NCI-H446 (cell line): ENCODE data around the gene RAB31.
A peak's percentile ranks its signal among the peaks of the same experiment; 100 is the strongest.
"Not testable (repeated sequence)": the region's sequence is repeated elsewhere in the genome, so short reads cannot be mapped to it uniquely, and the experiment has no call there.

Experiments
- DNase-seq, 2 experiments: peaks; one replicate each; lab custom pipeline; 2025; lab: John Stamatoyannopoulos, UW

The RAB31 gene

DNA sequence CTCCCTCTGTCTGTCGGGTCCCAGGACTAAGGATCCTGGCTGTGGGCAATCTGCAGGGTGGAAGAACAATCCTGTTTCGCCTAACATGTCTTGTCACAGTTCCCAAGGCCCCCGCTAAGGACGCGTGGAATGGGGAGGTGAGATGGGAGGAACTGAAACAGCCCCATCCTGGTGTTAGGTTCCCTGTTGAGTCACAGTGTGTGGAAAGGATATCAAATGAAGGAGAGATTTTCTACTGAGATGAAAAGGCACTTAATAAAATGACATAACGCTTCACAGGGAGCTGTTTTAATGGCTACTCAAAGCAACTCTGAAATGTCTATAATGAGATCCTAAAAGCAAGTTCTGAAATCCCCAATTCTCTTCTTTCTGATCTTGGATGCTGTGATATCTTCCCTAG lies 52.5 kb downstream of the RAB31 start:
- DNase-seq, result no peak

DNA sequence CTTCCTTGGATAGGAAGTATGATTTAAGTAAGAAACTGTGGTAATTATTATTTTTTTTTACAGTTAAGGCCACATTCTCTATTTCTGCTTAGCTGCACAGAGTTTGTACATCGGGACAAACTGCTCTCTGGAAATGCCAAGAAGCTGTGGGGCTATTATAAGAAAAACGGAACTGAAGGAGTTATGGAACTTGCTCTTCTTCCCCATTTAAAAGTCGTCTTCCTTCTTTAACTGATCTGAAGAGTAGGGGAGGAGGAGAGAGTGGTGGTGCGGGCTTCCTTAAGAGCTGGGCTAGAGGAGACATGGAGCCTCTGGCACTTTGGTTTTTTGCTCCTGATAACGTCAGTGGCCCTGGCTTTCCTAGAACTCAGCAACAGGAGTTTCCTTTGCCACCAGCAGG lies 54.4 kb downstream of the RAB31 start:
- no peak for DNase-seq

DNA sequence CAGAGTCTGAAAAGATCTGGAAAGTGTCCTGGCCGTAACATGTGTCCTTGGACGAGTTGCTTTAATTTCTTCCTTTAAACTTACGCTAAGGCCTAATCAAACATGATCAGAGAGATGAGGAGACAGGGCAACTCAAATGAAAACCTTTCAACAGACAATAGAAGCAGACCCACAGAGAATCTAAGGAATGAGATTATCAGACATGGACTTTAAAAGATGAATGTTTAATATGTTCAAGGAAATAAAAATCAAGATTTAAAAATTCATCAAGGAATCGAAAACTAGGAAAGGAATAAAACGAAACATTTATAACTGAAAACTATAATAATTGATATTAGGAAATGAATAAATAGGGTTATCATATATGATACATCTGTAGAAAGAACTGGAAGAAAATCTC lies 55.1 kb downstream of the RAB31 start:
- no peak for DNase-seq

DNA sequence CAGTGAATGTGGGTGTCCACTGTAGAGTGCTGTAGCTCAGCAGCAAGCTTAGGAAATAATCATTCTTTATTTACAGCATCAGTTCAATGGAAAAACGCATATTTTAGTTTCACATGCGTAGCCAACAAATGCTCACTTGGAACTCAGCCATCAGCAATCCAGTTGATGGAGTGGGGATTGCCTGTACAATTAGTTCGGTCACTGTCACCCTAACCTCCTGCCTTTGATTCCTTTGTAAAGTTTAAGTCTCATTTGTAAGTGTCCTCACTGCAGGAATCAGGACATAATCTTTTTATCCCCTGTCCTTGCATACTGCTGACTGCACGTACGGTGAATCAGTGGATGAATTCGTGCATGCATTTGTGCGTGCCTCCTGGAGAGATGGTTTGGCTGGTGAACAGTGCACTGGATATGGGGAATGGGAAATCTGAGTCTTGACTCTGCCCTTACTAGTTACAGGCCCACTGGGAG lies 55.9 kb downstream of the RAB31 start:
- DNase-seq, result peak in 1 of 2 experiments; percentile 25

DNA sequence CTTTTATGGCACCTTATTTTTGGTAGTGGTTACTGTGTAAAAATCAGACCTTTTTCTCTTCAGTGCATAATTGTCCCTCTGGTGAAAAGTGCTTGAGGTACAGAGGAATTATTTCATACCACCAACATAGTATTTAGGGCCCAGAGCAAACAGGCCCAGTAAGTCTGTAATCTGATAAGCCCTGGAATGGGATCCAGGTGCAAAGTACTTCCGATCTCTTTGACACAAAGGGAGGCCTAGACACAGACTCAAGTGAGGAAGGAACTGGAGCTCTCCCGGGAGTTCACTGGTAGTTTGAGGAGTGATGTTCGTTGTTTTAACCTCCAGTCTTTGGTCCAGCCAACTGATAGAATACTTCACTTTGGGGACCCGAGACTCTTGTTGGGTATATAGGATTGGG lies 57.4 kb downstream of the RAB31 start:
- DNase-seq, result no peak

DNA sequence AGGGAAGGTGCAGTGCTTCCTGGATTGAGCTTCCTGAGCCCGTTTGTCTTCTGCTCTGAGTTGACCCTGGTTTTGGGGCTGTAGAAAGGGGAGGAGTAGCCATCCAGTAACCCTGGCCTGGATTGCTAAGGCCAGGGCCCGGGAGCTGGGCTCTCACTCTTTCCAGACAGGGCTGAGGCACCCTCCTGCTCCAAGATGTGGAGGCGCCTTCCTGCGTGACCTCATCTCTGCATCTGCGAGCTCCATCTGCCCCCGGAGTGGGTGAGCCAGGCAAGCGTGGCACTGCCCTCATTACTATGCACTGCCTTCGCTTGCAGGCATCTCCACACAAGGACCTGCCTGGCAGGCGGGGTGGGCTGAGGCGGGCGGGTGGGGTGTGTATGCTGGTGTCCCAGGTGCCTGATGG lies 58.0 kb downstream of the RAB31 start:
- peak in 1 of 2 experiments; percentile 21 for DNase-seq

DNA sequence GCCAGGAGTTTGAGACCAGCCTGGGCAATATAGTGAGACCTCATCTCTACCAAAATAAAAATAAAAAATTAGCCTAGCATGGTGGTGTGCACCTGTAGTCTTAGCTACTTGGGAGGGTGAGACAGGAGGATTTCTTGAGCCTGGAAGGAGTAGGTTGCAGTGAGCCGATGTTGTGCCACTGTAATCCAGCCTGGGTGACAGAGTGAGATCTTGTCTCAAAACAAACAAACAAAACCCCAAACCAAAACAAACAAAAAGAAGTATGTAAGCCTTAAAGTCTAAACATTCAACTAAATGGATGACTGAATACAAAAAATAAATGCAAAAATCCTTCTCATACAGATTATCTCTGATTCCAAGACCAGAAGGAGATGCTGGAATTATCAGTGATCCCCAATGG lies 58.6 kb downstream of the RAB31 start:
- DNase-seq, result no peak

DNA sequence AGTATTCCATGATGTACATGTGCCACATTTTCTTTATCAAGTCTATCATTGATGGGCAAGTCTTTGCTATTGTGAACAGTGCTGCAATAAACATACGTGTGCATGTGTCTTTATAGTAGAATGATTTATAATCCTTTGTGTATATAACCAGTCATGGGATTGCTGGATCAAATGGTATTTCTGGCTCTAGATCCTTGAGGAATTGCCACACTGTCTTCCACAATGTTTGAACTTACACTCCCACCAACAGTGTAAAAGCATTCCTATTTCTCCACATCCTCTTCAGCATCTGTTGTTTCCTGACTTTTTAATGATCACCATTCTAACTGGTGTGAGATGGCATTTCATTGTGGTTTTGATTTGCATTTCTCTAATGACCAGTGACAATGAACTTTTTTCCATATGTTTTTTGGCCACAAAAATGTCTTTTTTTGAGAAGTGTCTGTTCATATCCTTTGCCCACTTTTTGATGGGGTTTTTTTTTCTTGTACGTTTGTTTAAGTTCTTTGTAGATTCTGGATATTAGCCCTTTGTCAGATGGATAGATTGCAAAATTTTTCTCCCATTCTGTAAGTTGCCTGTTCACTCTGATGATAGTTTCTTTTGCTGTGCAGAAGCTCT lies 60.1 kb downstream of the RAB31 start:
- DNase-seq, result not testable (repeated sequence)

DNA sequence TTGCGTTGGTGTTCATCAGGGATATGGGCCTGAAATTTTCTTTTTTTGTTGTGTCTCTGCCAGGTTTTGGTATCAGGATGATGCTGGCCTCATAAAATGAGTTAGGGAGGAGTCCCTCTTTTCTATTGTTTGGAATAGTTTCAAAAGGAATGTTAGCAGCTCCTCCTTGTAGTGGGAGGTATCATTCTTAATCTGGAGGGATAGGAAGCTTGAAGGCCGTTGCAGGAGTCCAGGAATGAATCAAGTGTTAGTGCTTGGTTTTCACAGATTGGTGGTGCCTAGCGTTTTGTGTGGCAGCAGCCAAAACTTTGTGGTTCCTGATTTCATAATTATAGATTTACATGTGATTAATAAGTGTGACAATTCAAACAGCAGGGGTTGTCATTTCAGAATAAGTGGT lies 62.0 kb downstream of the RAB31 start:
- not testable (repeated sequence) for DNase-seq

DNA sequence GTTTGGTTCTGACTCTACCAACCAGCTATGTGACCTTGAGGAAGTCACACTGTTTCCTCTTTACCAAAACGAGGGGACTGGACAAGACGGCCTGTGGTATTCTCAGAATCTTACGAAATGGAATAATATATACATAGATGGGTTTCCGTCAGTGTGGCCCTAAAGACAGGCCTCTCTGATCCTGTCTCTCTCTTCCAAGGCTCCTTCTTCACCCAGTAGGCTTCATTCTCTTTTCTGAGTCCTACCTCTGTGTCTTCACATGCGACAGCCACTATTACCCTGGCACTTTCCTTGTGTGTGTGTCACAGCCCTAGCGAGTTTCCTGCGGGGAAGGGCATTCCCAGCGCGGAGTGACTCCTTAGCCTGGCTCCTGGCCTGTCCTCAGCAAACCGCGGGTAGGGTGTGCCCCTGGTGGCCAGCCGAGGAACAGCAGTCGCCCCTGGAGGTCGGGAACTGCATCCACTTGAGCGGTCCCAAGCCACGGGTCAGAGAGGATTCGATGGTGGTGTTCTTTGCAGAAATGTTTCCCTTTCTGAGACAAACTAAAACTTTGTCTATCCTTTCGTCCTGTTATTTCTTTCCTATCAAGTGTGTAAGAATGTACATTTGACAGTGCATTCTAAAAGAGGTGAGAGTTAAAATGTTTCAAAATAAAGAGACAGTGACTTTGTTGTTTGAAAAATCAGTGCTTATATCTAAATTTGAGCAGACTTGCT lies 63.3 kb downstream of the RAB31 start:
- DNase-seq, result peak in 1 of 2 experiments; percentile 32

DNA sequence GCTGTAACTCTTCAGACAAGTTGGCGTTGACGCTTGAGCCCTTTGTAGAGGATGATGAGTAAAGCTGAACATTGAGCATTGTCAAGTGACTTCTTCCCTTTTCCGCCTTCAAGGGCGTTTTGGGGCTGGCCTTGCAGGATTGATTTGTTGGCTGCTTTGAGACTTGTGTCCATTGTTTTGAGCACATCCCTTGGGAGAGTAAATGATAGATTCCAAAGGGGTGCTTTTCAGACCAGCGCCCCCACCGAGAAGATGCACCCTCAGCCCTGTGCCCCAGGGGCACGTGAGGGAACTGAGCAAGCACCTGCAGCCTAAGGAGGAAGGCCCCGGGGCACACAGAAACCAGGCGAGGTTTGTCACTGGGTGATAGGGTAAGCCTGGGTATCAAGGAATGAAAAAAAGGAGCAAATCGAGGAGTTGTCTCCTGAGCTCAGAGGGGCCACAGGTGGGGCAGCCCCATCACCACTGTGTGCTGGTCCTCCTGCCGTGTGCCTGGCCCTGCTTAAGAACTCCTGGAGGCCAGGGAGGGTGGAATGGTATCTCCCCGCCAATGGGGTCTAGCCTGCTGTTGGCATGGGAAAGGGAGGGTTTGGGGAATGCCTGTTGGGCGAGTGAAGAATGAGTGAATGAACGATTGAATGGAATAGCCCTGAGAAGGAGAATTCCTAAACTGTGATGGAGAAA lies 64.0 kb downstream of the RAB31 start:
- DNase-seq, result no peak

DNA sequence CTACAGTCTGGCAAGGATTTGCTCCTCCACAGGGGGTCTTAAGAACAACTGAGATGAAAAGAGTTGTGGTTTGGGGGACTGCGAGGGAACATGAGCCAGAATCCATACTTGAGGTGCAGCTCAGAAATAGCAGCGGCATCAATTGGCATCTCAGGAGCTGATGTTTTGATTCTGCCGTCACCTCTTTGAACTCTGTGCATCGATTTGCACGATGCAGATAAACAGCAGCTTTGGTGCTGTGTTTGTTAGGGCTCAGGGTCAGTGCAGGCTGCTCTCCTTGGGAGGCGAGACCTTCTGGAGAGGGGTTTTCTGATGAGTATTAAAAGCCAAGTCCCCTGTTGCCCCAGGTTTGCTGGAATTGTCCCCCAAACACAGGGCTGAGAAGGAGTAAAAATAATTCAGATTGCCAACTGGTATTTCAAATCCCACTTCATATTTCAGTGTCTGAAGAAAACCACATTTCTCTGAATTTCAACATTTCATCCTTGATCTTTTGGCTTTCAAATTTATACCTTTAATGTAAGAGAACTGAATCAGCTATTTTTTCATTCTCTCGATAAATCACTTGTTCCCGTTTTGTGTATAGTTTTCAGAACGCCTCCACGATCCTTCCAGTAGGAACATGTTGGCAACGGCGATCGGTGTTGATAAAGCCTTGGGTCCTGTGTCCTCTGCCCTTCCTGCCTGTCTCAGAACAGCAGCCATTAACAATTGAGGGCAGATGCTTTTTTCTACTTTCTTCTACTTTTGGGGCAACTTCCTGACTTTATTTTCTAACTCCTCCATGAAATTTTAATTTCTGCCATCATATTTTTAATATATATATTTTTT lies 65.0 kb downstream of the RAB31 start:
- DNase-seq, result no peak

DNA sequence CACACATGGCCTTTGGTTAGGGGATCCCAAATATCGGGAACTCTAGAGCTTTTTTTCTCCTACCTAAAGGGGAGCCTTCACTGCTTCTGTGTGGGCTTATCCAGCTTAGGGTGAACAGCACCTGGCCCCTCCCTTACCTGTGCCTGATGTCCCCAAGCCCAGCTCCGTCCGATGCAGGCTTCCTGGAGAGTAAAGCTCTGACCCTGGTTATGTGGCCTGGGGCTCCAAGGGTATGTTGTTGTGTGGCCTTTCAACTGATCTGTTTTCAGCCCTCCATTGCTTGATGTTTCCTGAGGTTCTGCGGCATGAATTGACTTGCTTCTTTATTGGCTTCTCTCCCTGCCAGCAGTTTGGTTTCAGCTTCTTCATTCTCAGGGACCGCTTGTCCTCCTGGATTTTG lies 66.0 kb downstream of the RAB31 start:
- DNase-seq, result no peak

DNA sequence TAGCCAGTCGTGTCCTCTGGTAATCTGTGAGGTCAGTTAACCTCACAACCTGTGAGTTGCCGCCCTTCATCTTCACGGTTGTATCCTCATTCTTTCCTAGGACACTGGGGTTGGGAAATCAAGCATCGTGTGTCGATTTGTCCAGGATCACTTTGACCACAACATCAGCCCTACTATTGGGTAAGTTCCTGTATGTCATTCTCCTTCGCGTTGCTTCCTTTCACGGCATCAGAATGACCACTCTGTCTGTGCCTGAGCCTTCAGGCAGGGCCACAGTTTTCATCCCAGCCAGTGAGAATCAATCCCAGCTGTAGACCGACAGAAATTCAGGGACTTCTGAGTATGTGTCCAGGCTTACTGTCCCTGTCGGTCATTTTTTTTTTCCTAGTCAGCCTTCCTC lies 67.1 kb downstream of the RAB31 start:
- DNase-seq, result no peak

DNA sequence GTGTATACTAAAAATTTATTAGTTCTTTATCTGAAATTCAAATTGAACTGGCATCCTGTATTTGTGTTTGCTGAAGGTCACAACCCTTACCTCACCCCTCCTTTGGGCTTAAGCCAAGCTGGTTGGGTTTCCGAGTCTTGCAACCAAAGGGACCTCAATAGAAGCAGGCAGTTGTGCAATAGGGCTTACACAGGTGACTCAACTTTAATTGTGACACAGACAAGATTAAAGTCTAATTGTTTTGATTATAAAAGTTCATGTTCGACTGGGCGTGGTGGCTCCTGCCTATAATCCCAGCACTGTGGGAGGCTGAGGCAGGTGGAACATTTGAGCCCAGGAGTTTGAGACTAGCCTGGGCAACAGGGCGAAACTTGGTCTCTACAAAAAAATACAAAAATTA lies 71.5 kb downstream of the RAB31 start:
- no peak for DNase-seq

DNA sequence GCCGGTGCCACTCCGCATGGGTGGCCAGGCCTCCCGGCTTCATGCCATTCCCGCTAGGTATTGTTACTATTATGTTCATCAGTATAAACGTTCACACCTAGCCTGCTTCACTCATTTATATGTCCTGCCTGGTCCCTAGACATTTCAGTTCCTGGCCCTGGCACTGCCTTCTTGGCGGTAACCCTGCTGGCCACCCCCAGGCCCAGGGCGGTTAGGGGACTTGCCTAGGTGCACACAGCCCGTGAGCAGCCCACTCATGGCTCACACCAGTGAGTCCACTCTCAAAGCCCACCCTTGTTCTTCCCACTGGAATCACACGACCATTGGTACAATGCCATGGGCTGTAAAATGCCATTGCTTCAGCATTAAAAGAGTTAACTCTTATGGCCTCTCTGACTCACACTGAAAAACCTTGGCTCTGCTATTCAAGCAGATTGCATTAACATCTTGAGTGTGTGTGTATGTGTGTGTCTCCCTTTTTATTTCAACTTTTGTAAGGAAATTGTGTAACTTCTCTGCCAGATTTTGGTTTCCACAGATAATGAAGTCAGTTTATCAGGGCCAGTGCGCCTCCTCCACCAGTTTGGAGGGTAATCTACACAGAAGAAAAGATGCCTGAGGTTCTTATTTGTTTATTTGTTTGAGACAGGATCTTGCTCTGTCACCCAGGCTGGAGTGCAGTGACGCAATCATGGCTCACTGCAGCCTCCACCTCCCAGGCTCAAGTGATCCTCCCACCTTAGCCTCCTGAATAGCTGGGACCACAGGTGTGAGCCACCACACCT lies 74.2 kb downstream of the RAB31 start:
- peak; percentile 17 to 81 for DNase-seq

DNA sequence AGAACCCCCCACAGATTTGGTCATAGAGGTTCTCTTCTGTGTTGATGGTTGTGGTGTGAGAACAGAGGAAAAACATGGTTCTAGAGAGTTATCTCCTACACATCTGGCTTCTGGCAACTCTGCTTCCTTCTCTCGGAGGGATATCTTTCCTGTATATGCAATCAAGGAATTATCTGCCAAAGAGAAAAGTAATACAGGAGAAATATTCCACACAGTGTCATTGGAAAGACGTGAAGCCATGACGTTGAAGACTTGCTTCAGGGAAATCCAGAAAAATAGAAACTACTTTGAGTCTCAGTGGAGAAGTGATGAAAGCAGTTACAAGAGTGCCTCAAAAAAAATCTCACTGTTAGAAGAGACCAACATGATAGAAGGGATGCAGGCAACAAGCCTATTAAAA lies 78.5 kb downstream of the RAB31 start:
- DNase-seq, result no peak

DNA sequence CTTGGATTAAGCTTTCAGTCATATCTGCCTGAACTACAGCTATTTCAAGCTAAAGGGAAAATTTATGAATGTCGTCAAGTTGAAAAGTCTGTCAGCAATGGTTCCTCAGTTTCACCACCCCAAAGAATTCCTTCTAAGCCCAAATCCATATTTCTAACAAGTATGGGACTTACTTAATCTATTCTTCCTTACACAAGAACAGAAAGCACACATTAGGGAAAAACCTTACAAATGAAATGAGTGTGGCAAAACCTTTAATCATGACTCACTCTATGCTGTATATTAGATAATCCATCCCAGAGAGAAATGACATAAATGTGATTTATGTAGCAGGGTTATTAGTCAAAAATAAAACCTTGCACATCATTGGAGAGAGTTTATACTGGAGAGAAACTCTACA lies 78.9 kb downstream of the RAB31 start:
- no peak for DNase-seq

DNA sequence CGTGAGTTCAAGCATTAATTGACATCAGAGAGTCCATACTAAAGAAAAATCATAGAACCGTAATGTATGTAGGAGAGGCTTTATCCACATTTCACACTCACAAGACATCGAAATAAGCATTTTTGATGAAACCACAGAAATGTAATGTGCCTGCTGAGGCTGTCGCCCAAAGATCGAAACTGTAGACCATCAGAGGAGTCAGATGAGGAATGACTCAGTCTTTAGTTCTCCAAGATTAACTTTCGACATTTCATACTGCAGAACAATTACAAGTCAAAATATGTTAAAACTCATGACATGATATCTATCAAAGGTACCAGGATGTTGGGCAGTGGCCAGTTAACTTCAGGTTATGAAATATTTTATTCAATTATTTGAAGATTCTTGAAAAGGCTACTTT lies 79.6 kb downstream of the RAB31 start:
- DNase-seq, result no peak

DNA sequence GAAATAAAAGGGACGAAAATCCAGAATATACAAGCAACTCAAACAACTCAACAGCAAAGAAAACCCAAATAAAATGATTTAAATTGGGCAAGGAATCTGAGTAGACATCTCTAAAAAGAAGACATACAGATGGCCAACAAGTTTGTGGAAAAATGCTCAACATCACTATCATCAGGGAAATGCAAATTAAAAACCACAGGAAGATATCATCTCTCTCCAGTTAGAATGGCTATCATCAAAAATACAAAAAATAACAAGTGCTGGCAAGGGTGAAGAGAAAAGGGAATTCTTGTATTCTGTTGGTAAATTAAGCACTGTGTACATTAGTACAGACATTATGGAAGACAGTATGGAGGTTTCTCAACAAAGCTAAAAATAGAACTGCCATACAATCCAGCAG lies 80.0 kb downstream of the RAB31 start:
- no peak for DNase-seq

DNA sequence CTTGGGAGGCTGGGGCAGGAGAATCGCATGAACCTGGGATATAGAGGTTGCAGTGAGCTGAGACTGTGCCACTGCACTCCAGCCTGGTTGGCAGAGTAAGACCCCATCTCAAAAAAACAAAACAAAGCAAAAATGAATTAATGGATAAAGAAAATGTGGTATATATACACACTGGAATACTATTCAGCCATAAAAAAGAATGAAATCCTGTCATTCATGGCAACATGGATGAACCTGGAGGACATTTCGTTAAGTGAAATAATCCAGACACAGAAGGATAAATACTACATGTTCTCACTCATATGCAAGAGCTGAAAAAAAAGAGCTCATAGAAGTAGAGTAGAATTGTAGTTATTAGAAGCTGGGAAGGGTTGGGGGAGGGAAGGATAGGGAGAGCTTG lies 80.8 kb downstream of the RAB31 start:
- DNase-seq, result no peak

DNA sequence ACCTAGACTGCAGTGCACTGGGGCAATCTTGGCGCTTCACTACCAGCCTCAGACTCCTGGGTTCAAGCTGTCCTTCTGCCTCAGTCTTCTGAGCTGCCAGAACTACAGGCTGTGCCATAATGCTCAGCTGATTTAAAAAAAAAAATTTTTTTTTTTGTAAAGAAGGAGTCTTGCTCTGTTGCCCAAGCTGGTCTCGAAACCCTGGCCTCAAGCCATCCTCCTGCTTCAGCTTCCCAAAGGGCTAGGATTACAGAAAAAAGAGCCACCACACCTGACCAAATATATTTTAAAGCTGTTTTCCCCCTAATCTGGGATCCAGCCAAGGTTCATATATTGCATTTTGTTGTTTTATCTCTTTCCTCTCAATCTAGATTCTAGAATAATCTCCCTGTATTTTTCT lies 82.2 kb downstream of the RAB31 start:
- DNase-seq, result peak in 1 of 2 experiments; percentile 18
